ENCODE results near the gene TMEM164. TPM values are rescaled to one million over a fixed set of nuclear protein-coding genes. Genes with fewer than 3 reads are reported as not detected.

The TMEM164 gene
- total RNA-seq, 1 donor from 2014 or later = 23.9 TPM

GRCh38 chrX:110003167-110004156 is 548 bp downstream of the TMEM164 start:
- DNase-seq = peak; percentile 20

GRCh38 chrX:110004215-110004614 is 1.3 kb downstream of the TMEM164 start:
- no peak for DNase-seq

- DNase-seq = no peak
Measured at GRCh38 chrX:110004731-110005369, 1.9 kb downstream of the TMEM164 start.

- DNase-seq = no peak
Measured at GRCh38 chrX:110006161-110006560, 3.2 kb downstream of the TMEM164 start.

GRCh38 chrX:110006821-110007375 is 4.0 kb downstream of the TMEM164 start:
- DNase-seq = no peak

GRCh38 chrX:110008011-110008635 is 5.2 kb downstream of the TMEM164 start:
- no peak for DNase-seq

- no peak for DNase-seq
Measured at GRCh38 chrX:110012818-110013485, 10.0 kb downstream of the TMEM164 start.

GRCh38 chrX:110013968-110014367 is 11.1 kb downstream of the TMEM164 start:
- no peak for DNase-seq

GRCh38 chrX:110015032-110015431 is 12.1 kb downstream of the TMEM164 start:
- DNase-seq = no peak

- DNase-seq = peak; percentile 61
Measured at GRCh38 chrX:110015915-110016314, 13.0 kb downstream of the TMEM164 start.

GRCh38 chrX:110020536-110020935 is 17.6 kb downstream of the TMEM164 start:
- DNase-seq = no peak

GRCh38 chrX:110021258-110022022 is 18.5 kb downstream of the TMEM164 start:
- DNase-seq = peak; percentile 33

- no peak for DNase-seq
Measured at GRCh38 chrX:110022599-110023448, 19.9 kb downstream of the TMEM164 start.

GRCh38 chrX:110025395-110025794 is 22.5 kb downstream of the TMEM164 start:
- DNase-seq = no peak

GRCh38 chrX:110026099-110026844 is 23.4 kb downstream of the TMEM164 start:
- DNase-seq = no peak

GRCh38 chrX:110032534-110033147 is 29.7 kb downstream of the TMEM164 start:
- DNase-seq = no peak

- DNase-seq = no peak
Measured at GRCh38 chrX:110034036-110034435, 31.1 kb downstream of the TMEM164 start.

- DNase-seq = no peak
Measured at GRCh38 chrX:110036162-110037033, 33.5 kb downstream of the TMEM164 start.

Measured in tongue (tissue), 2 donors.